Endothelial cell of umbilical vein (primary cell): ENCODE data around the gene MAST4. TPM values are rescaled to one million over a fixed set of nuclear protein-coding genes. Genes with fewer than 3 reads are reported as not detected.
A peak's percentile ranks its signal among the peaks of the same experiment; 100 is the strongest.

ENCODE experiments used
- BruUV-seq: library from RNA; stranded (reverse); fragments of 400-500 nt; replicated peaks from 2 replicates; lab custom pipeline; 2021; lab: Mats Ljungman, UMichigan
- CTCF ChIA-PET: fragments of 300-600, 350-600 bp; sonication (Branson Sonifier 250); formaldehyde crosslinking; loops from one replicate; lab custom pipeline; 2021; ENCODE audit warnings: antibody characterized with exemption, inconsistent platforms; lab: Charles Lee
- POLR2A ChIA-PET: fragments of 300-600, 350-600 bp; sonication (Branson Sonifier 250); formaldehyde crosslinking; loops from one replicate; lab custom pipeline; 2021; ENCODE audit warnings: antibody characterized with exemption, inconsistent platforms; lab: Charles Lee
- DNase-seq: peaks from one replicate; pipeline ENCODE4 v3.0.0-alpha.2; 2011; ENCODE audit warnings: low read depth, low spot score
- FAIRE-seq: peaks from 2 replicates; lab custom pipeline; 2011; peaks lifted over from hg19 to GRCh38; lab: Jason Lieb, UNC
- H2AFZ ChIP-seq: 2 replicates; pipeline ENCODE4 v1.6.0; 2012; ENCODE audit warnings: low read depth, low read length, control low read depth, inconsistent platforms
- H3K27ac ChIP-seq: 2 replicates; pipeline ENCODE4 v1.5.1; 2011; ENCODE audit warnings: low read depth, mild to moderate bottlenecking, control low read depth, low read length, moderate library complexity; ENCODE audit not compliant: insufficient read depth
- H3K27me3 ChIP-seq, 2 experiments: 2 replicates each; pipeline versions ENCODE4 v1.6.0 to v1.6.1; 2011; ENCODE audit warnings: low read length in 2 of 2, mixed read lengths in 1 of 2; ENCODE audit not compliant: control insufficient read depth in 2 of 2, insufficient read depth in 2 of 2
- H3K36me3 ChIP-seq, 2 experiments: 2 replicates in 1 of 2; 3 replicates in 1 of 2; pipeline ENCODE4 v1.5.1; 2011; ENCODE audit warnings: low read length in 2 of 2, mild to moderate bottlenecking in 1 of 2, moderate library complexity in 1 of 2; ENCODE audit not compliant: control insufficient read depth in 2 of 2, insufficient read depth in 2 of 2; ENCODE audit errors: extremely low read depth in 1 of 2
- H3K4me1 ChIP-seq: 3 replicates; pipeline ENCODE4 v1.5.1; 2011; ENCODE audit warnings: mild to moderate bottlenecking, low read length; ENCODE audit not compliant: control insufficient read depth, insufficient read depth; ENCODE audit errors: extremely low read depth
- H3K4me2 ChIP-seq: 2 replicates; pipeline ENCODE4 v1.6.1; 2011; ENCODE audit warnings: low read length, control low read depth, mixed read lengths; ENCODE audit not compliant: insufficient read depth
- H3K4me3 ChIP-seq, 3 experiments: fragments of 200-600 bp in 1 of 3; sonication (generic), shearing (Covaris generic) in 1 of 3; replicated peaks in 1 of 3; 2 replicates each; pipeline ENCODE4 v1.5.1; 2011 to 2016; ENCODE audit warnings: control low read depth in 3 of 3, low read length in 3 of 3, mild to moderate bottlenecking in 2 of 3, inconsistent platforms in 1 of 3, low read depth in 1 of 3, moderate library complexity in 1 of 3; ENCODE audit not compliant: insufficient read depth in 1 of 3
- H3K79me2 ChIP-seq: 2 replicates; pipeline ENCODE4 v1.6.0; 2012; ENCODE audit warnings: low read length, inconsistent platforms; ENCODE audit not compliant: control insufficient read depth, insufficient read depth
- H3K9ac ChIP-seq: replicated peaks from 2 replicates; pipeline ENCODE3; 2011; ENCODE audit warnings: low read length, control low read depth; ENCODE audit not compliant: insufficient read depth; ENCODE audit errors: extremely low read depth
- H3K9me1 ChIP-seq: replicated peaks from 3 replicates; pipeline ENCODE4 v1.6.0; 2011; ENCODE audit warnings: mild to moderate bottlenecking, low read length; ENCODE audit not compliant: control insufficient read depth, insufficient read depth; ENCODE audit errors: extremely low read depth
- H3K9me3 ChIP-seq: replicated peaks from 2 replicates; pipeline ENCODE4 v1.5.1; 2012; ENCODE audit warnings: low read length, inconsistent platforms; ENCODE audit not compliant: control insufficient read depth, insufficient read depth
- H4K20me1 ChIP-seq: replicated peaks from 2 replicates; pipeline ENCODE3; 2011; ENCODE audit warnings: mild to moderate bottlenecking, low read length; ENCODE audit not compliant: control insufficient read depth, insufficient read depth; ENCODE audit errors: extremely low read depth
- EZH2 ChIP-seq: IDR thresholded peaks from 2 replicates; pipeline ENCODE4 v1.6.1; 2012; ENCODE audit warnings: borderline replicate concordance, low read depth, mild to moderate bottlenecking, moderate library complexity, low read length, inconsistent platforms; ENCODE audit not compliant: severe bottlenecking
- FOS ChIP-seq: IDR thresholded peaks from 2 replicates; pipeline ENCODE4 v1.6.1; 2011; ENCODE audit warnings: mild to moderate bottlenecking, low read length, moderate library complexity, borderline replicate concordance; ENCODE audit not compliant: insufficient read depth
- GATA2 ChIP-seq: IDR thresholded peaks from 2 replicates; pipeline ENCODE4 v1.7.0; 2011; ENCODE audit warnings: low read depth, mild to moderate bottlenecking, moderate library complexity, mixed read lengths, low read length; ENCODE audit not compliant: insufficient read length, insufficient read depth
- JUN ChIP-seq: IDR thresholded peaks from 2 replicates; pipeline ENCODE4 v1.6.1; 2011; ENCODE audit warnings: borderline replicate concordance, low read depth; ENCODE audit not compliant: insufficient read length, insufficient read depth
- MYC ChIP-seq: IDR thresholded peaks from one replicate; pipeline ENCODE4 v1.6.1; 2011; ENCODE audit warnings: mild to moderate bottlenecking, low read depth, low read length
- POLR2A ChIP-seq: IDR thresholded peaks from 2 replicates; pipeline ENCODE4 v1.6.1; 2012; ENCODE audit warnings: low read depth, mild to moderate bottlenecking, control low read depth, low read length
- POLR2AphosphoS5 ChIP-seq: IDR thresholded peaks from 2 replicates; pipeline ENCODE4 v1.6.1; 2012; ENCODE audit warnings: low read depth, mild to moderate bottlenecking, control low read depth, low read length, moderate library complexity; ENCODE audit not compliant: insufficient read depth
- dilution Hi-C: fragments of 300-500 bp; cut with MboI; formaldehyde crosslinking; loops from one replicate; pipeline ENCODE4 v1.15.0; 2019; ENCODE audit warnings: low sequenced_read_pairs; ENCODE audit not compliant: extremely low pct_ligation_motif_present
- intact Hi-C: fragments of 100-400 bp; cut with micrococcal nuclease; formaldehyde crosslinking; loops from one replicate; pipeline ENCODE4 v1.10.0; 2022
- polyA plus RNA-seq, 4 experiments: library from polyadenylated mRNA; depleted of rRNA in 3 of 4; stranded (reverse) in 3 of 4; unstranded in 1 of 4; fragments of >200 nt; gene quantifications; 2 replicates each; pipeline versions ENCODE4 v1.2.1 to v1.2.3, GENCODE V29; 2011 to 2012; ENCODE audit warnings: missing spikeins in 1 of 4
- total RNA-seq: library from RNA; stranded (reverse); gene quantifications from 2 replicates; pipeline ENCODE4 v1.2.3, GENCODE V29; 2021
- TF ChIP-seq, protein P1 (sequence below), 2 donors: IDR thresholded peaks; 1 replicate in 1 of 2; 2 replicates in 1 of 2; pipeline ENCODE4 v1.5.1; 2011; ENCODE audit warnings: low read length in 2 of 2, mild to moderate bottlenecking in 2 of 2, moderate library complexity in 2 of 2, control low read depth in 1 of 2, inconsistent platforms in 1 of 2, low read depth in 1 of 2; ENCODE audit not compliant: insufficient read depth in 1 of 2; ENCODE audit errors: extremely low read depth in 1 of 2
- TF ChIP-seq, protein P2 (sequence below): IDR thresholded peaks from 2 replicates; pipeline ENCODE4 v1.6.1; 2011; ENCODE audit not compliant: insufficient read depth, insufficient read length

Gene MAST4
- total and polyA plus RNA-seq, 2 donors (not counting 3 experiments of a cell fraction or from before 2014, with no cell fraction given), result 40.2 to 116 TPM

DNA sequence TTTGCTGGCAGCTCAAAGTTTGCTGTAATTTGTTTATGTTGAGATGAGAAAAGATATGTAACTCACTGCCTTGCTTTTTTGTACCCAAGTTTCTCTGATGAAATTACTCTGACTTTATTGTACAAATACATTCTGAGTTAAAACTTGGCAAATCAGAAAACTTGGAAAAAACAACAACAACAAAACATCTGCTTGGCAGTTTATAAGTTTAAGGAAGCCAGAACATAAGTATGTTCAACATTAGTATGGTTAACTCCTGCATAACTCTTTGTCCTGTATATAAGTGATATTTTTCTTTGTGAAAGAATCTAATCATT lies 233.1 kb downstream of the MAST4 start:
- BruUV-seq, result TSS peak; percentile 39
- Histone ChIP-seq H3K27me3 (no peaks in the 10 kb centered on the region), H2AFZ (no peak overlapping the region), H3K9me1 (no peaks in the 10 kb centered on the region), H3K9ac (peak overlapping the region; percentile 100), H3K79me2 (peaks cover 27% of the 10 kb centered on the region), H3K4me2 (peak overlapping the region; percentile 74), H3K36me3 (no peaks in the 10 kb centered on the region), H3K4me3 (peak overlapping the region; percentile 54 to 70 (median 55)), H4K20me1 (no peaks in the 10 kb centered on the region), H3K9me3 (no peaks in the 10 kb centered on the region), H3K27ac (peak overlapping the region; percentile 91), H3K4me1 (peaks cover 22% of the 10 kb centered on the region)
- intact Hi-C loops, result loop anchor here (1.0 kb wide), 4 partner anchors 20 to 186 kb away; no protein-coding TSS in a partner anchor
- TF ChIP-seq GATA2 (no peak), POLR2AphosphoS5 (no peak), EZH2 (no peak), MYC (no peak), FOS (no peak), JUN (no peak), POLR2A (no peak)
- TF ChIP-seq, protein P1, sequence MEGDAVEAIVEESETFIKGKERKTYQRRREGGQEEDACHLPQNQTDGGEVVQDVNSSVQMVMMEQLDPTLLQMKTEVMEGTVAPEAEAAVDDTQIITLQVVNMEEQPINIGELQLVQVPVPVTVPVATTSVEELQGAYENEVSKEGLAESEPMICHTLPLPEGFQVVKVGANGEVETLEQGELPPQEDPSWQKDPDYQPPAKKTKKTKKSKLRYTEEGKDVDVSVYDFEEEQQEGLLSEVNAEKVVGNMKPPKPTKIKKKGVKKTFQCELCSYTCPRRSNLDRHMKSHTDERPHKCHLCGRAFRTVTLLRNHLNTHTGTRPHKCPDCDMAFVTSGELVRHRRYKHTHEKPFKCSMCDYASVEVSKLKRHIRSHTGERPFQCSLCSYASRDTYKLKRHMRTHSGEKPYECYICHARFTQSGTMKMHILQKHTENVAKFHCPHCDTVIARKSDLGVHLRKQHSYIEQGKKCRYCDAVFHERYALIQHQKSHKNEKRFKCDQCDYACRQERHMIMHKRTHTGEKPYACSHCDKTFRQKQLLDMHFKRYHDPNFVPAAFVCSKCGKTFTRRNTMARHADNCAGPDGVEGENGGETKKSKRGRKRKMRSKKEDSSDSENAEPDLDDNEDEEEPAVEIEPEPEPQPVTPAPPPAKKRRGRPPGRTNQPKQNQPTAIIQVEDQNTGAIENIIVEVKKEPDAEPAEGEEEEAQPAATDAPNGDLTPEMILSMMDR (IDR thresholded peaks at IDR 0.05; ENCODE audit: extremely low read depth in 1 of 2, insufficient read depth in 1 of 2, low read depth in 1 of 2, low read length in 2 of 2), result no peak
- TF ChIP-seq, protein P2, sequence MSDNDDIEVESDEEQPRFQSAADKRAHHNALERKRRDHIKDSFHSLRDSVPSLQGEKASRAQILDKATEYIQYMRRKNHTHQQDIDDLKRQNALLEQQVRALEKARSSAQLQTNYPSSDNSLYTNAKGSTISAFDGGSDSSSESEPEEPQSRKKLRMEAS, result no peak
- CTCF ChIA-PET, result interaction anchor here (0.9 to 6.7 kb wide), 12 partner anchors 12 to 186 kb away, joined by 3 to 130 read pairs (median 6); no protein-coding TSS in a partner anchor
- FAIRE-seq (no peak), DNase-seq (no peak)
- POLR2A ChIA-PET, result interaction anchor here (1.1 to 5.2 kb wide), 11 partner anchors 9 to 185 kb away, joined by 3 to 76 read pairs (median 4); no protein-coding TSS in a partner anchor
- dilution Hi-C loops, result no loop called here
